Thyroid gland (tissue), 4 donors: Measurements from ENCODE around the gene MORF4L1.
"Not testable (repeated sequence)": the region's sequence is repeated elsewhere in the genome, so short reads cannot be mapped to it uniquely, and the experiment has no call there.

Source experiments
- POLR2A ChIP-seq, 2 donors: fragments of 450-650 bp; IDR thresholded peaks; one replicate each; pipeline ENCODE4 v1.6.1; 2017; ENCODE audit warnings: antibody characterized with exemption in 2 of 2, mild to moderate bottlenecking in 2 of 2, moderate library complexity in 1 of 2
- TF ChIP-seq, protein P1 (sequence below), 6 experiments: fragments of 200-600 bp in 3 of 6; fragments of 450-650 bp in 3 of 6; sonication (generic) in 3 of 6; IDR thresholded peaks; one replicate each; pipeline ENCODE4 v1.5.1; 2016 to 2019; ENCODE audit warnings: antibody characterized with exemption in 6 of 6, mild to moderate bottlenecking in 2 of 6, inconsistent platforms in 1 of 6, moderate library complexity in 1 of 6

DNA sequence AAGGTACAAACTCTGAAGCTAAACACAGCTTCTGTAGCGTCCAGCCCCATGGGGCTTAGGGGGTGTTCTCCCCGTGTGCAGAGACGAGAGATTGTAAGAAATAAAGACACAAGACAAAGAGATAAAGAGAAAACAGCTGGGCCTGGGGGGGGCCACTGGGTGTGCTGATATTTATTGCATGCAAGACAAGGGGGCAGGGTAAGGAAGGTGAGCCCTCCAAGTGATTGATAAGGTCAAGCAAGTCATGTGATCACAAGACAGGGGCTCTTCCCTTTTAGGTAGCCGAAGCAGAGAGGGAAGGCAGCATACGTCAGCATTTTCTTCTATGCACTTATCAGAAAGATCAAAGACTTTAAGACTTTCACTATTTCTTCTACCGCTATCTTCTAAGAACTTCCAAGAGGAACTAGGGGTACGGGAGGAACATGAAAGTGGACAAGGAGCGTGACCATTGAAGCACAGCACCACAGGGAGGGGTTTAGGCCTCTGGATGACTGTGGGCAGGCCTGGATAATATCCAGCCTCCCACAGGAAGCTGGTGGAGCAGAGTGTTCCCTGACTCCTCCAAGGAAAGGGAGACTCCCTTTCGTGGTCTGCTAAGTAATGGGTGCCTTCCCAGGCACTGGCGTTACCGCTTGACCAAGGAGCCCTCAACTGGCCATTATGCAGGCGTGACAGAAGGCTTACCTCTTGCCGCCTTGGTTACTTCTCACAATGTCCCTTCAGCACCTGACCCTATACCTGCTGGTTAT, 29.8 kb downstream of the MORF4L1 start:
- TF ChIP-seq, protein P1, sequence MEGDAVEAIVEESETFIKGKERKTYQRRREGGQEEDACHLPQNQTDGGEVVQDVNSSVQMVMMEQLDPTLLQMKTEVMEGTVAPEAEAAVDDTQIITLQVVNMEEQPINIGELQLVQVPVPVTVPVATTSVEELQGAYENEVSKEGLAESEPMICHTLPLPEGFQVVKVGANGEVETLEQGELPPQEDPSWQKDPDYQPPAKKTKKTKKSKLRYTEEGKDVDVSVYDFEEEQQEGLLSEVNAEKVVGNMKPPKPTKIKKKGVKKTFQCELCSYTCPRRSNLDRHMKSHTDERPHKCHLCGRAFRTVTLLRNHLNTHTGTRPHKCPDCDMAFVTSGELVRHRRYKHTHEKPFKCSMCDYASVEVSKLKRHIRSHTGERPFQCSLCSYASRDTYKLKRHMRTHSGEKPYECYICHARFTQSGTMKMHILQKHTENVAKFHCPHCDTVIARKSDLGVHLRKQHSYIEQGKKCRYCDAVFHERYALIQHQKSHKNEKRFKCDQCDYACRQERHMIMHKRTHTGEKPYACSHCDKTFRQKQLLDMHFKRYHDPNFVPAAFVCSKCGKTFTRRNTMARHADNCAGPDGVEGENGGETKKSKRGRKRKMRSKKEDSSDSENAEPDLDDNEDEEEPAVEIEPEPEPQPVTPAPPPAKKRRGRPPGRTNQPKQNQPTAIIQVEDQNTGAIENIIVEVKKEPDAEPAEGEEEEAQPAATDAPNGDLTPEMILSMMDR (IDR thresholded peaks at IDR 0.05): not testable (repeated sequence)
- not testable (repeated sequence) for TF ChIP-seq POLR2A (IDR thresholded peaks at IDR 0.05)
